Mesothelial cell of epicardium (in vitro differentiated cells): ENCODE measurements around the gene TAOK2. TPM values are rescaled to one million over a fixed set of nuclear protein-coding genes. Genes with fewer than 3 reads are reported as not detected.
"Not testable (repeated sequence)": the region's sequence is repeated elsewhere in the genome, so short reads cannot be mapped to it uniquely, and the experiment has no call there.

ENCODE experiments used
- DNase-seq, 2 experiments: peaks; one replicate each; pipeline ENCODE4 v3.0.0; 2021; ENCODE audit warnings: low spot score in 2 of 2; ENCODE audit not compliant: unreplicated experiment in 2 of 2
- H3K27ac Mint-ChIP-seq: 2 replicates; pipeline ENCODE4 v1.8.0; 2021; ENCODE audit warnings: mixed read lengths
- H3K27me3 Mint-ChIP-seq: 2 replicates; pipeline ENCODE4 v1.8.0; 2021; ENCODE audit warnings: low read depth, mixed read lengths
- H3K36me3 Mint-ChIP-seq: 2 replicates; pipeline ENCODE4 v1.8.0; 2021; ENCODE audit warnings: mixed read lengths
- H3K4me1 Mint-ChIP-seq: 2 replicates; pipeline ENCODE4 v1.8.0; 2021; ENCODE audit warnings: mixed read lengths
- H3K4me3 Mint-ChIP-seq: 2 replicates; pipeline ENCODE4 v1.8.0; 2021; ENCODE audit warnings: mild to moderate bottlenecking, moderate library complexity, mixed read lengths
- H3K9me3 Mint-ChIP-seq: 2 replicates; pipeline ENCODE4 v1.8.0; 2021; ENCODE audit warnings: mixed read lengths
- total RNA-seq: library from RNA; stranded (reverse); gene quantifications from 3 replicates; pipeline ENCODE4 v1.2.1, GENCODE V29; 2021
- TF ChIP-seq, protein P1 (sequence below): fragments of 200-600 bp; sonication (generic); IDR thresholded peaks from one replicate; pipeline ENCODE4 v1.5.0; 2021; ENCODE audit warnings: antibody characterized with exemption; ENCODE audit not compliant: unreplicated experiment

The TAOK2 gene
- total RNA-seq, 1 donor from 2014 or later = 51.3 TPM

DNA sequence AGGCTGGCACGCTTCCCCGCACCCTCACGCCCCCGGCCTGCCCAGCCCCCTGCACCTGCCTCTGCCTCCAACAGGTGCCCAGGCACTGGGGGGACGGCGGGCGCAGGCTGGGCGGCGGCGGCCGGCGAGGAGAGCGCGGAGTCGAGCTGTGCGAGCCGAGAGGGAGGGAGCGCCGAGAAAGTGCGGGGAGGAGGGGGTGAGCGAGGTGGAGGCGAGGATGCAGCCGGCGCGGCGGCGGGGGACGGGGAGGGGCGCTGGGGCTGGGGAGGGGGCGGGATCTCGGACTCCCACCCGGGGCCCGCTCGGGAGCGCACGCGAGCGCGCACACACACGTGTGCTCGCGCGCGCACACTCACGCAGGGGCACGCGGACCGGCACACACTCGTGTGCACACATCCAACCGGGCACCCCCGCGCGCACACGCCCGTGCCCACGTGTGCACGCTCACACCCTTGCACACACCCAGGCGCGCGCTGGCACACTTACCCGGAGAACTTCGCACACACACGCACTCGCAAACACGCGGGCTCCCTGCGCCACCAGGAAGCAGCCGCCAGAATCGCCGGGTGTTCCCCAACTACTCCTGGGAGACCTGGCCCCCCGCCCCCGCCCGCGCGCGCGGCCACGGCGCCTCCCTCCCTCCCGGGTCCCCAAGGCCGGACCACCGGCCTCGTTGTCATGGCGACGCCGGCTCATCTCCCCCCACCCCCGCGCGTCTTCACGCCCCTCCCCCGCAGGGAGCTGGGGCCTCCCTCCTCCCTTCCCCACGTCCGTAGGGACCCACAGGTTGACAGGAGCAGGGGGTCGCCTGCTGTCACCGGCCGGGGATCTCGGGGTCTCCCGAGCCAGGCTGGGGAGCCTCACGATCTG is 37.4 kb downstream of the TAOK2 start, which contains the start of gene DOC2A:
TSS of gene DOC2A (minus strand) at position 184 of the 870 bp plus-strand sequence. CDS start 805 bp downstream, outside the sequence.
- H3K4me1 Mint-ChIP-seq = peaks cover 10% of the 10 kb centered on the region
- peaks cover 46% of the 10 kb centered on the region for H3K27me3 Mint-ChIP-seq
- peak within 1 kb of the TSS; percentile 70 for H3K4me3 Mint-ChIP-seq
- H3K9me3 Mint-ChIP-seq = no peaks in the 10 kb centered on the region
- TF ChIP-seq, protein P1, sequence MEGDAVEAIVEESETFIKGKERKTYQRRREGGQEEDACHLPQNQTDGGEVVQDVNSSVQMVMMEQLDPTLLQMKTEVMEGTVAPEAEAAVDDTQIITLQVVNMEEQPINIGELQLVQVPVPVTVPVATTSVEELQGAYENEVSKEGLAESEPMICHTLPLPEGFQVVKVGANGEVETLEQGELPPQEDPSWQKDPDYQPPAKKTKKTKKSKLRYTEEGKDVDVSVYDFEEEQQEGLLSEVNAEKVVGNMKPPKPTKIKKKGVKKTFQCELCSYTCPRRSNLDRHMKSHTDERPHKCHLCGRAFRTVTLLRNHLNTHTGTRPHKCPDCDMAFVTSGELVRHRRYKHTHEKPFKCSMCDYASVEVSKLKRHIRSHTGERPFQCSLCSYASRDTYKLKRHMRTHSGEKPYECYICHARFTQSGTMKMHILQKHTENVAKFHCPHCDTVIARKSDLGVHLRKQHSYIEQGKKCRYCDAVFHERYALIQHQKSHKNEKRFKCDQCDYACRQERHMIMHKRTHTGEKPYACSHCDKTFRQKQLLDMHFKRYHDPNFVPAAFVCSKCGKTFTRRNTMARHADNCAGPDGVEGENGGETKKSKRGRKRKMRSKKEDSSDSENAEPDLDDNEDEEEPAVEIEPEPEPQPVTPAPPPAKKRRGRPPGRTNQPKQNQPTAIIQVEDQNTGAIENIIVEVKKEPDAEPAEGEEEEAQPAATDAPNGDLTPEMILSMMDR = no peak
- no peaks in the 10 kb centered on the region for H3K36me3 Mint-ChIP-seq
- no peak within 1 kb of the TSS for H3K27ac Mint-ChIP-seq
- peak in 1 of 2 experiments; percentile 65 for DNase-seq

DNA sequence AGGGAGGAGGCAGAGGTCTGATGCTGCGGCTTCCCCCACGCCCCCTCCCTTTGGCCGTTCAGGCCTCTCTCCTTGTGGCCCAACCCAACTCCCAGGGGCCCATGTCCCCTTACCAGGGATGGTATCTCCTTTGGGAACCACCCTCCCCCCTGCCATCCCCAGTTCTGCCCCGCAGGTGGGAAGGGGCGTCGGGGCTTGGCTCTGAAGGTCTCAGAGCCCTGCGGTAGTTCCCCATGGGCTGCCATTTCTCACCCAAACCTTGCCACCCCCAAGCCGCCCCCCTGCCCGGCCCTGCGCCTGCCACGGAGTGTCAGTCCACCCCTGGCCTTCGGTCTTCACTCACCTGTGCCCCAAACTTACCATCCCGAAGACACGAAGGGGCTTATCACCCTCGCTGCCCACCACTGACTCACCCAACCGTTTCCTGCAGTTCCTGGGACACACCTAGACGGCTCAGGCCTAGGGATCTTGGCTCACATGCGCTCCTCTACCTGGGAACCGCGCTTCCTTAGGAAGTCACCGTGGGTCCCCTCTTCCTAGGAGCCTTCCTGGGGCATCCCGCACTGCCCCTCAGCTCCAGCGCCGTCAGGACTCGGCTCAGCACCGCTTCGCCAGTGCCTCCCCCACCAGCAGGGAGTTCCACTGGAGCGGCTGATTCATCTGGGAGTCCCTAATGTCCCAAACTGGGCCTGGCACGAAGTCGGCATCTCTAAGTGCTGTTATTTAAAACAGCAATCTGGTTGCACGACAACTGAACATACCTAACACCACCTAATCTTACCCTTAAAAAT is 38.2 kb downstream of the TAOK2 start:
- Mint-ChIP-seq H3K4me1 (peaks cover 10% of the 10 kb centered on the region), H3K36me3 (no peaks in the 10 kb centered on the region), H3K27ac (no peak overlapping the region), H3K9me3 (no peaks in the 10 kb centered on the region), H3K4me3 (peak overlapping the region; percentile 70), H3K27me3 (peaks cover 50% of the 10 kb centered on the region)
- TF ChIP-seq, protein P1 = no peak
- DNase-seq = no peak

DNA sequence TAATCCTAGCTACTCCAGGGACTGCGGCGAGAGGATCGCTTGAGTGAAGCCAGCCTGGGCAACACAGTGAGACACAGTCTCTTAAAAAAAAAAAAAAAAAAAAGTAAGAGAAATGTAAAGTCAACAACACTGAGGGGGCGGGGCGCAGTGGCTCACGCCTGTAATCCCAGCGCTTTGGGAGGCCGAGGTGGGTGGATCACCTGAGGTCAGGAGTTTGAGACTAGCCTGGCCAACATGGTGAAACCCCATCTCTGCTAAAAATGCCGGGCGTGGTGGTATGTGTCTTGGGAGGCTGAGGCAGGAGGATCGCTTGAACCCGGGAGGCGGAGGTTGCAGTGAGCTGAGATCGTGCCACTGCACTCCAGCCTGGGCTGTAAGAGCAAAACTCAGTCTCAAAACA is 38.9 kb downstream of the TAOK2 start:
- not testable (repeated sequence) for H3K4me3 Mint-ChIP-seq, H3K4me1 Mint-ChIP-seq, DNase-seq, H3K27ac Mint-ChIP-seq, H3K36me3 Mint-ChIP-seq, H3K9me3 Mint-ChIP-seq
- peaks cover 48% of the 10 kb centered on the region for H3K27me3 Mint-ChIP-seq

DNA sequence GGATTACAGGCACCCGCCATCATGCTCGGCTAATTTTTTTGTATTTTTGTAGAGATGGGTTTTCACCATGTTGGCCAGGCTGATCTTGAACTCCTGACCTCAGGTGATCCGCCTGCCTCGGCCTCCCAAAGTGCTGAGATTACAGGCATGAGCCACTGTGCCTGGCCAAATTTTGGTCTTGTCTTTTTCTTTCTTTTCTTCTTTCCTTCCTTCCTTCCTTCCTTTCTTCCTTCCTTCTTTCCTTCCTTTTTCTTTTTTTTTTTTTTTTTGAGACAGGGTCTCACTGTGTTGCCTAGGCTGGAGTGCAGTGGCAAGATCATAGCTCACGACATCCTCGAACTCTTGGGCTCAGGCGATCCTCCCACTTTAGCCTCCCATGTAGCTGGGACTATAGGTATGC is 41.8 kb downstream of the TAOK2 start:
- not testable (repeated sequence) for H3K27ac Mint-ChIP-seq, H3K36me3 Mint-ChIP-seq, H3K9me3 Mint-ChIP-seq, H3K4me3 Mint-ChIP-seq, DNase-seq, H3K4me1 Mint-ChIP-seq
- H3K27me3 Mint-ChIP-seq = peaks cover 25% of the 10 kb centered on the region

DNA sequence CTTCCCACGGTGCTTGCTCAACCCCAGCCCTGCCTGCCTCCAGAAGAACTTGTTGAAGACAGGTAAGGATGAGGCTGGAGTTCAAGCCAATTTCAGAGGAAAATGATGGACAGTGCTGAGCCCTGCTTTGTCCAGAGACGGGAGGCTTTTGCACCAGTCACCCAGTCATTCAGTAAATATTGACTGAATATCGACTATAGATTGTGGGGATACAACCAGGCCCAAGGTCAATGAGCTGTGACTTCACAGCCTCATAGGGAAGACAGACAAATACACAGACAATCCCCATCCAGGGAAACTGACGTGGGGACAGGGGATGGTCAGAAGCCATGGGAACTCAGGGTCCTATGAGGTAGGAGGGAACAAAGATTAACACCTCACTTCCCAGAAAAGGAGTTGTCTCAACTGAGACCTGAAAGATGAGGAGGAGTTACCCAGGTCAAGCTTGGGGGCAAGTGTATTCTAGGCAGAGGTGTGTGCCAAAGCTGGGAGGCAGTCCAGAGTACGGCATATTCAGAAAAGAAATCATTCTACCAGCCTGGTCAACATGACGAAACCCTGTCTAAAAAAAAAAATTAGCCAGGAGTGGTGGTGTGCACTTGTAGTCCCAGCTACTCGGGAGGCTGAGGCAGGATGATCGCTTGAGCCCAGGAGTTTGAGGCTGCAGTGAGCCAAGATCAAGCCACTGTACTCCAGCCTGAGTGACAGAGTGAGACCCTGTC is 43.0 kb downstream of the TAOK2 start:
- peaks cover 8% of the 10 kb centered on the region for H3K4me1 Mint-ChIP-seq
- DNase-seq = no peak

DNA sequence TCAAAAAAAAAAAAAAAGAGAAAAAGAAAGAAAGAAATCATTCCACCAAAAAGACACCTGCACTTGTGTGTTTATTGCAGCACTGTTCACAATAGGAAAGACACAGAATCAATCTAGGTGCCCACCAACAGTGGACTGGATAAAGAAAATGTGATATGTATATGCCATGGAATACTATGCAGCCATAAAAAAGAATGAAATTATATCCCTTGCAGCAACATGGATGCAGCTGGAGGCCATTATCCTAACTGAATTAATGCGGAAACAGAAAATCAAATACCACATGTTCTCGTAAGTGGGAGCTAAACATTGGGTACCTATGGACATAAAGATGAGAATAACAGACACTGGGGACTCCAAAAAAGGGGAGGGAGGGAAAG is 43.6 kb downstream of the TAOK2 start:
- peaks cover 4% of the 10 kb centered on the region for H3K4me1 Mint-ChIP-seq
- no peak overlapping the region for H3K27ac Mint-ChIP-seq
- H3K27me3 Mint-ChIP-seq = peaks cover 16% of the 10 kb centered on the region
- TF ChIP-seq, protein P1 = no peak
- no peak for DNase-seq
- no peak overlapping the region for H3K4me3 Mint-ChIP-seq
- no peaks in the 10 kb centered on the region for H3K9me3 Mint-ChIP-seq
- no peaks in the 10 kb centered on the region for H3K36me3 Mint-ChIP-seq

More for the DNA sequence above, 43.0 kb downstream of the TAOK2 start:
- TF ChIP-seq, protein P1 = no peak
- Mint-ChIP-seq H3K4me3 (no peak overlapping the region), H3K9me3 (no peaks in the 10 kb centered on the region), H3K27me3 (peaks cover 21% of the 10 kb centered on the region), H3K36me3 (no peaks in the 10 kb centered on the region), H3K27ac (no peak overlapping the region)

DNA sequence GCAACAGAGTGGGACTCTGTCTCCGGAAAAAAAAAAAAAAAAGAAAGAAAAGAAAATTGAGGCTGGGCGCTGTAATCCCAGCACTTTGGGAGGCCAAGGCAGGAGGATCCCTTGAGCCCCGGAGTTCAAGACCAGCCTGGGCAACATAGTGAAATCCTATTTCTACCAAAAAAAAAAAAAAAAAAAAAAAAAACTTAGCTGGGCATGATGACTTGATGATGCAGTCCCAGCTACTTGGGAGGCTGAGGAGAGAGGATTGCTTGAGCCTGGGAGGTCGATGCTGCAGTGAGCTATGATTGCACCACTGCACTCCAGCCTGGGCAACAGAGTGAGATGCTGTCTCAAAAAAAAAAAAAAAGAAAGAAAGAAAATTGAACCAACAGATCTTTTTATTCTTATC is 44.3 kb downstream of the TAOK2 start:
- H3K36me3 Mint-ChIP-seq, H3K9me3 Mint-ChIP-seq, H3K4me1 Mint-ChIP-seq, DNase-seq, H3K4me3 Mint-ChIP-seq, H3K27ac Mint-ChIP-seq: not testable (repeated sequence)
- H3K27me3 Mint-ChIP-seq = peaks cover 12% of the 10 kb centered on the region
